AG08396 (cell line): ENCODE data around the gene SETD6.
"Not testable (repeated sequence)": the region's sequence is repeated elsewhere in the genome, so short reads cannot be mapped to it uniquely, and the experiment has no call there.

Experiments used
- DNase-seq: peaks from one replicate; pipeline ENCODE4 v3.0.0; 2012; ENCODE audit warnings: low spot score, mixed read lengths

The SETD6 gene

DNA sequence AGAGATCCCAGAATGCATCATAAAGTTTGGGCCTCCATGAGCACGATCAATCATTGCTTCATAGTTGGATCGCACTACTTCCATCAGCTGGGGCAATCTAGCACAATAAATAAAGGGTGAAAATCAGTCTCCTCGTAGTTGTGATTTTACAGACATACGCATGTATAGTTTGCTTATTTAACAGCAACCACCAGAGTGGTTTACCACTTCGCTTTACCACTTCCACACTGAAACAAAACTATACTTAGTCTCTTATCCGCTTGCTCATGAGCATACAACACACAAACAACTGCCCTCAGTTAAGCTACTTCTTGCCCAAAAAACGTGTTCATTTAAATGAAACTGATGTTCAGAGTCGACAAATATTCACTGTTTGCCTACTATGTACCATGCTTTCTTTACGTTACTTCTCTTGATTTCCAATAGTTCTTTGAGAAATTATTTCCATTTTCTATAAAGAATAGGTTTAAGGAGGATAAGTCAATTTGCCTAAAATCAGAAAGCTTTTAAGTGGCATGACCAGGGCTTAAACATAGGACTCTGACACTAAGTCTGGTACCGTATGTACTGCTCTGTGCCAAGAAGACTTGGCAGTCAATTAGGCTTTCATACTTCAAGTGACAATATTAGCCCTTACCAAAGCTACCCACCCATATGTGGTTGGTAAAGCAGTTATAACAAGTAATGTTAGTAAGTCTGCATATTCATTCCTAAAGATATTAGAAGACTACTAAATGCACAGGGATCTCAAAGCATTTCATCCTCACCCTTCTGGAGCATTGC lies 22.0 kb downstream of the SETD6 start:
- DNase-seq, result no peak

DNA sequence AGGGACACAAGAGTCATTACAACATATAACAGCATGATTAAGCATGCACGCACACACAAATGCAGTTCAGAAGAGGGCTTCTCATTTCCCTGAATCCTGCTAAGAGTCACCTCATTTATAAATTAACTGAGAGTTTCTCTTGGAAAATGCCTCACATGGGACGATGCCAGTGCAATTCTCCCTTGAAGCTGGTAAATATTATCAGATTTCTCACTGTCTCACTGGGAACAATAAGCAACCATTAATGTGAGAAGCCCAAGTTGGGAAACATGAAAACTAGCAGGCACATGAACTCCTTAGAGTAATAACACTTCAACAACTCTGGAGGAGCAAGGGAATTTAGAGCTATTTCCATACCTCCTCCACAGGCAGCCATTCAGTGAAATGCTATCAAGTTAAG lies 26.4 kb downstream of the SETD6 start:
- DNase-seq, result no peak

DNA sequence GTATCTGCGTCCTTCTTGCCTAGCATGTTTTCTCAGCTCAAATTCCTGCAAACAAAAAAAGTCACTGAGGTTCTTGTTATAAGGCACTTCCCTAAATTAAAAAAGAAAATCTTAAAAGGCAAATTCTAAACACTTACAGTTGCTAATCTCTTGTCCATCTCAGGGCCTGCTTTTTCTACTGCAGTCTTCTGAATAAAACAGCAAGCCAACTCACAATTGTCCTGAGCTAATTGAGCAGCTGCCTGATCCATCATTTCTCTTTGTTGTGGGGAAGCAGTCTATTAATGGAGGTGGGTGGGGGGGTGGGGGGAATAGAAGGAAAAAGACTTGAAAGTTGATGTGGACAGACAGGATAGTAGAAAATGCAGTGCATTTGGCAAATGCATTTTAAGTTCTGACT lies 27.0 kb downstream of the SETD6 start:
- DNase-seq, result no peak

DNA sequence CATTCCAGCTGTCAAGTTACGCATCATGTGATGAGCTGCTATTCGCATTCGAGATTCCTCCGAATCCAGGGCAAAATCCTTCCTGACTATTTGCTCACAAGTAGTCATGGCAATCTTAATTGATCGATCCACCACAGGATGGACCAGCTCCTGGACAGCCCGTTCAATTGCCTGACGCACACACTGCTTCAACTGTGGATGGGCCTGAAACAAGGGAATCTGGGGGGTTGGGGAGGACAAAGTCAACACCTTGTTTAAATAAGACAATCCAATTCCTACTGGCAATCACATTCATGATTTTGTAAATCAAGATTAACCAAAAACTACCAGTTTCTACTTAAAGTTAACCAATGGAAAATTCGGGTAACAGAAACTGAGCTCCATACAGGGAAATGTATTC lies 28.4 kb downstream of the SETD6 start:
- no peak for DNase-seq

DNA sequence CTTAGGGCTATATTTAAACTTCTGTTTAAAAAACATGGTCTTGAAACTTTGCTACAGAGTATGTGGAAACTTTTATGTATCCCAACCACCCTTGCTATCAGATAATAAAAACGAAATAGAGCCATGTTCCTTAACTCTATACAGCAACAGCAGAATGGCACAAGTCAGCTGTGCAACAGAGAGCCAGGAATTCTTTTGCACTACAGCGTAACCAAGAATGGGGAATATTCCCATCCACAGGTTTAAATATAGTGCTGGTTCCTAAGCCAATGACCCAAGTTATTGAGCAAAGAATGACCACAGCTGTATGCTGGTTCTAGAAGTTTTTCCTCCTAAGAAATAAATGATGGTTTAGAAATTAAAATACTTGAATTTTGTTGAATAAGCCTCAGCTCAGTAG lies 33.1 kb downstream of the SETD6 start:
- no peak for DNase-seq

DNA sequence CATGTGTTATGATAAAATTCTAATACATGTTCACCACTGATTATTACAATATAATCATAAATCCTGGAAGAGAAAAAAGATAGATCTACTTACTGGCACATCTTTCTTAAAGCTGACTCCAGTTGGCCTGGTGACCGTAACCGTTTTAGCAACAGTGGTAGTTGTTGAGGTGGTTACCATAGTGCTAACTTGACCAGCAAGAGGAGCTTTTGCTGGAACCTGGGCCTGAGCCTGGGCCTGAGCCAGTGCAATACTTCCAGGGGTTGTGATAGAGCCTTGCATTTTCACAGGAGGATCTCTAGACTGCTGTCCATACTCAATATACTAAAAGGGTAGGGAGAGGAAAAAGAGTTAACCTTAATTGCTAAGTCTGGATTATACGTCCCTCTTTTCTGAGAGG lies 36.2 kb downstream of the SETD6 start:
- DNase-seq, result no peak

DNA sequence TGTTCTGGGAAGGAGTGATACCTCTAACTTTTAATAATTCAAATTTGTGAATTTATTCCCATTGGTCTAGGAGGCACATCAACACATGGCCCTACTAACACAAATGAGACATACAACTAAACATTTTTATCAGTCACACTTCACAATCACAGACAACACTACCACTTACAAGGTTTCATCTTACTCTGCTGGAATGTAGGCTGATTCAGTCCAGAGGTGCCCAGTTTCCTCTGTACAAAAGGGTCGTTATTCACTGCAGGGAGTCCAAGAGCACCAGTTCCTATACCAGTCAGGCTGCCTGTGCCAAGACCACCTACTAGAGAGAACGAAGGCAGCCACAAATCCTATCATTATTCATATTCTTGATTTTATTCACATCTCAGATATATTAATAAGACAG lies 41.4 kb downstream of the SETD6 start:
- DNase-seq, result no peak

DNA sequence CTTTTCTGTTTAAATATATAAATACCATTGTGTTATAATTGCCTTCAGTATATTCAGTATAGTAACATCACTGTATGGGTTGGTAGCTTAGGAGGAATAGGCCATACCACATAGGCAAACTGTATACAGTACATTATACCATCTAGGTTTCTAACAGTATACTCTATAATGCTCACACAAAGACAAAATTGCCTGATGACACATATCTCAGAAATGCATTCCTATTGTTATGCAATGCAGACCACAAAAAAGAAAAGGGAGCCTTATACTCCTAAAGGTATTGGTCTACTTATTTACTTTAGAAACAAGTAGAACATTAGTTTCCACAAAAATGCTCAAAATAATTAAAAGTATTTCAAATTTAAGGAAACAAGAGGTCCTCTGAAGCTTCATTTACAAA lies 47.9 kb downstream of the SETD6 start:
- DNase-seq, result no peak

DNA sequence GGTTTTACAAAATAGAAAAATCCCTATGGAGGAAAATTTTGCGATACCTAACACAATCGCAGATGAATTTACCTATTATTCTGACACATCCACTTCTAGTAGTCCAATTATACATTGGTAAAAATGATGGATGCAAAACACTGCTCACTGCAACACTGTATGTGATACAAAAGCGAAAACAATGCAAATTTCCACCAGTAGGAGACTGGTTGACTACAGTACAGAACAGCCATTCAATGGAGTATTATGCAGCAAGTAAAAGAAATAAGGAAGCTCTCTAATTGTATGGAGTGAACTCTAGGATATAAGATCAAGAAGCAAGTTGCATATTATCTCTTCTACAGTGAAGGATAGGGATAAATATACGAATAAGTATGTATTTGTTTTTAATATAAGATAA lies 48.5 kb downstream of the SETD6 start:
- DNase-seq, result no peak

DNA sequence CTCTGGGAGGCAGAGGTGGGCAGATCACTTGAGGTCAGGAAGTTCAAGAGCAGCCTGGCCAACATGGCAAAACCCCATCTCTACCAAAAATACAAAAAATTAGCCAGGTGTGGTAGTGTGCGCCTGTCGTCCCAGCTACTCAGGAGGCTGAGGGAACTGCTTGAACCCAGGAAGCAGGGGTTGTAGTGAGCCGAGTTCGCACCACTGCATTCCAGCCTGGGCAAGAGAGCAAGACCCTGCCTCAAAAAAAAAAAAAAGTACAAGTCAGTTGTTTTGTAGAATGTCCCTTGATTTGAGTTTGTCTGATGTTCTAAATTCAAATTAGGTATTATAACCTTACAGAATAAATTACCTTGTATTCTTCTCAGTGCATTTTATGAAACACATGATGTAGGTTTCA lies 50.4 kb downstream of the SETD6 start:
- DNase-seq, result not testable (repeated sequence)
